Esophagus muscularis mucosa (tissue), 4 donors: ENCODE data around the gene GPC5. TPM values are rescaled to one million over a fixed set of nuclear protein-coding genes. Genes with fewer than 3 reads are reported as not detected.

Experiments
- DNase-seq: peaks from one replicate; pipeline ENCODE4 v3.0.0-alpha.2; 2017; ENCODE audit errors: extremely low spot score
- H3K27ac ChIP-seq, 4 donors: fragments of 200-600 bp; sonication (generic); replicated peaks in 1 of 4; 1 replicate in 3 of 4; 2 replicates in 1 of 4; pipeline ENCODE4 v1.5.1; 2016 to 2019; ENCODE audit warnings: mild to moderate bottlenecking in 1 of 4
- H3K27me3 ChIP-seq, 4 donors: fragments of 200-600 bp; sonication (generic); one replicate each; pipeline versions ENCODE4 v1.5.1 to v1.6.0; 2016 to 2019
- H3K36me3 ChIP-seq, 4 donors: fragments of 200-600 bp; sonication (generic); one replicate each; pipeline ENCODE4 v1.5.1; 2016 to 2019
- H3K4me1 ChIP-seq, 4 donors: fragments of 200-600 bp; sonication (generic); one replicate each; pipeline ENCODE4 v1.5.1; 2016 to 2019
- H3K4me3 ChIP-seq, 4 donors: fragments of 200-600 bp; sonication (generic); 1 replicate in 2 of 4; 2 replicates in 2 of 4; pipeline ENCODE4 v1.5.1; 2016 to 2019; ENCODE audit warnings: mild to moderate bottlenecking in 4 of 4, moderate library complexity in 1 of 4
- H3K9me3 ChIP-seq, 4 donors: fragments of 200-600 bp; sonication (generic); 1 replicate in 3 of 4; 2 replicates in 1 of 4; pipeline ENCODE4 v1.5.1; 2016 to 2019
- EP300 ChIP-seq: sonication (generic); formaldehyde crosslinking; IDR thresholded peaks from one replicate; pipeline ENCODE4 v1.6.1; 2017; ENCODE audit warnings: antibody characterized with exemption
- POLR2A ChIP-seq: fragments of 450-650 bp; IDR thresholded peaks from one replicate; pipeline ENCODE4 v1.6.1; 2017; ENCODE audit warnings: antibody characterized with exemption, moderate library complexity, mild to moderate bottlenecking, low read depth
- POLR2AphosphoS5 ChIP-seq, 2 donors: sonication (generic); formaldehyde crosslinking; IDR thresholded peaks; one replicate each; pipeline ENCODE4 v1.6.1; 2017; ENCODE audit warnings: antibody characterized with exemption in 2 of 2
- WGBS: methylation state at CpG from one replicate; pipeline ENCODE4 v1.1.5; 2018; 5-methylcytosine and 5-hydroxymethylcytosine counted together
- intact Hi-C: fragments of 100-400 bp; cut with DNase I; formaldehyde crosslinking; loops from one replicate; pipeline ENCODE4 v1.15.1; 2023
- total RNA-seq, 4 donors: library from RNA; depleted of rRNA; stranded (reverse); fragments of >200 nt; gene quantifications; one replicate each; pipeline versions ENCODE4 v1.1.0 to v1.2.1, GENCODE V29; 2016
- TF ChIP-seq, protein P1 (sequence below), 3 experiments: fragments of 200-600 bp in 2 of 3; fragments of 450-650 bp in 1 of 3; sonication (generic) in 2 of 3; IDR thresholded peaks; one replicate each; pipeline ENCODE4 v1.5.1; 2017 to 2019; ENCODE audit warnings: antibody characterized with exemption in 3 of 3, mild to moderate bottlenecking in 2 of 3, moderate library complexity in 1 of 3

The GPC5 gene
- total RNA-seq, 4 donors from 2014 or later = 0.13 to 0.42 (median 0.33) TPM; not detected in 1

DNA sequence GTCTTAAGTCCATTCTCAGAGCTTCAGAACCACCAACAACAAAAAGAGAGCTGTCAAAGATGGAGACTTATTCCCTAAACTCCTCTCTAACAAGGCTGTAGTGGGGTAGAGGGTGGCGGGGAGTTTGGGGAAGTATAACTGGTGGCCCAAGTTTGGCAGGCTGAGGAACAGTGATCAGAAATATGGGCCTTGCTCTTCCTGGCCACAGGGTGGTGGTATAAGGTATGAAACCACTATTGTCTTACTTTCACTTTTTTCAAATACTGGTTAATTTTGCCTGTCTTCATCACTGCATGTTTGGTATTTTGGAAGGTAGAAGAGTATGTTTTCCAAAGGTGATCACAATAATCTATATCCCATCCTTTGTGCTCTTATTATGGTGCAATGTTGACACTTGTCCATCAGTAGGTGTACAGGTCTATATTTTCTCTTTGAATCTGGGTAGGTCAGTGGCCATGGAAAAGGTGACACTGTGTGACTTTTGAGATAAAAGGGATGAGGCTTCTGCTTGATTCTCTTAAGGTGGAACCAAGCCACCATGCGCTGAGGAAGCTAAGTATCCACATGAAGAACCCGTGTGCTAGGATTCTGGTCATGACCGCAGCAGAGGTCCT lies 23.2 kb upstream of the GPC5 start:
- Histone ChIP-seq H3K4me1 (no peaks in the 10 kb centered on the region), H3K4me3 (no peak overlapping the region), H3K27me3 (no peaks in the 10 kb centered on the region), H3K27ac (no peak overlapping the region), H3K9me3 (no peaks in the 10 kb centered on the region), H3K36me3 (no peaks in the 10 kb centered on the region)
- WGBS = 88% methylated on average over 4 of the region's 4 CpGs
- intact Hi-C loops = no loop called here
- TF ChIP-seq POLR2A (no peak), EP300 (no peak)
- TF ChIP-seq, protein P1, sequence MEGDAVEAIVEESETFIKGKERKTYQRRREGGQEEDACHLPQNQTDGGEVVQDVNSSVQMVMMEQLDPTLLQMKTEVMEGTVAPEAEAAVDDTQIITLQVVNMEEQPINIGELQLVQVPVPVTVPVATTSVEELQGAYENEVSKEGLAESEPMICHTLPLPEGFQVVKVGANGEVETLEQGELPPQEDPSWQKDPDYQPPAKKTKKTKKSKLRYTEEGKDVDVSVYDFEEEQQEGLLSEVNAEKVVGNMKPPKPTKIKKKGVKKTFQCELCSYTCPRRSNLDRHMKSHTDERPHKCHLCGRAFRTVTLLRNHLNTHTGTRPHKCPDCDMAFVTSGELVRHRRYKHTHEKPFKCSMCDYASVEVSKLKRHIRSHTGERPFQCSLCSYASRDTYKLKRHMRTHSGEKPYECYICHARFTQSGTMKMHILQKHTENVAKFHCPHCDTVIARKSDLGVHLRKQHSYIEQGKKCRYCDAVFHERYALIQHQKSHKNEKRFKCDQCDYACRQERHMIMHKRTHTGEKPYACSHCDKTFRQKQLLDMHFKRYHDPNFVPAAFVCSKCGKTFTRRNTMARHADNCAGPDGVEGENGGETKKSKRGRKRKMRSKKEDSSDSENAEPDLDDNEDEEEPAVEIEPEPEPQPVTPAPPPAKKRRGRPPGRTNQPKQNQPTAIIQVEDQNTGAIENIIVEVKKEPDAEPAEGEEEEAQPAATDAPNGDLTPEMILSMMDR (IDR thresholded peaks at IDR 0.05) = peak in 1 of 3 experiments; percentile 23
- DNase-seq = no peak

DNA sequence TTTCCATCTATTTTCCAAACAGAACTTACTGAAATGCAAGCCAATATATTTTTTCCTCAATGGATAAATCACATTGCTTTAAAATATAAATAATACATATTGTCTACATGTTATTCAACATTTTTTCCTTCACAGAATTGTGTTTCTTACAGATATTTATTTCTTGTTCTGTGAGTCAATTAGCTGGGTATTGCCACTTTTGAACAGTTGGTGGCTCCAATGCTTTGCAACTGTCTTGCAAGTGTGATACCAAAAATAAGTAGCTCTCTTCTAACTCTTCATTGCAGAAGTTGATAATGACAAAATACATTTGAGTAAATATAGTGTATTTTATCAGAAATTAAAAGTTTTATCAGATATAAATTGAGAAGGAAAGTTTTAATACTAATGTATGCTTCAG lies 17.1 kb upstream of the GPC5 start:
- Histone ChIP-seq H3K9me3 (no peaks in the 10 kb centered on the region), H3K27ac (no peak overlapping the region), H3K27me3 (no peaks in the 10 kb centered on the region), H3K36me3 (no peaks in the 10 kb centered on the region), H3K4me3 (no peak overlapping the region), H3K4me1 (no peaks in the 10 kb centered on the region)
- DNase-seq = no peak
- TF ChIP-seq EP300 = no peak
- TF ChIP-seq, protein P1 (IDR thresholded peaks at IDR 0.05) = peak in 1 of 3 experiments; percentile 12
- intact Hi-C loops = no loop called here

DNA sequence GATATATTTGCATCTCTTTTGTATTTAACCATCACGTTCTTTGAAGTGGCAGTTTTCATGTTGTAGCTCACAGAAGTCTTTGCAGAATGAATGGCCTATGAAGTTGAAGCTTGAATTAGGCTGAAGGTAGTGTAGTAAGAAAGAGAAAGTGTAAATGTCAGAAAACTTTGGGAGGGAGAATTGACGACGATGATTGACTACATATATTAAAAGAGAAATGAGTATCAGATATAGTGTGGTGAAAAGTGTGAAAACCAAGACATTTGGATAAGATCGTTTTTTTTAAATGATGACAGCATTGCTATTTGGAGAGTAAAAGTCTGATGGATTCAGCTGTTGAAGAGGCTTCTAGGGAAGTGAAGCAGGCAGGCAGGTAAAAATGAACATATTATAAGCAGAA lies 14.6 kb upstream of the GPC5 start:
- DNase-seq = no peak
- H3K4me3 ChIP-seq = no peak overlapping the region
- 87% methylated on average over 4 of the region's 4 CpGs for WGBS
- no peaks in the 10 kb centered on the region for H3K9me3 ChIP-seq
- no peaks in the 10 kb centered on the region for H3K4me1 ChIP-seq
- TF ChIP-seq, protein P1 (IDR thresholded peaks at IDR 0.05) = no peak
- no peak for TF ChIP-seq EP300
- TF ChIP-seq POLR2A = no peak
- no peak for TF ChIP-seq POLR2AphosphoS5 (IDR thresholded peaks at IDR 0.05)
- intact Hi-C loops = no loop called here
- peaks cover 0 to 11% (median 4%) of the 10 kb centered on the region in 4 donors for H3K27me3 ChIP-seq
- no peaks in the 10 kb centered on the region for H3K36me3 ChIP-seq
- no peak overlapping the region for H3K27ac ChIP-seq

DNA sequence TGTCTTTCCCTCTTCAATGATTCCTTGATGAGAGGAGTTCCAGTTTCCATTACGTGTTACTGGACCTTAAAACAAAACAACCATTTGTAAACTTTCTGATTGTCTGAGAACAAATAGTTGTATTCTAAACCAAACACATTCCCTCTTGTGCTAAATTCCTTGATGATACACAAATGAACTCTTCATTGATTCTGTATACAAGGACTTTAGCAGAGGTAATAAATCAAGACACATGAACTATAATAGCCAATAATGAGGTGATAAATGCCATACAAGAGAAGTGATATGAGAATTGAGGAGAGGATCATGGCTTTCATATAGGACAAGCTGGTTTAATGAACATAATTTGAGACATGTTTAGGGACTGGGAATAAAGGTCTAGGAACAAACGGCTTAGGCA lies 13.5 kb upstream of the GPC5 start:
- Histone ChIP-seq H3K27ac (no peak overlapping the region), H3K4me1 (no peaks in the 10 kb centered on the region), H3K36me3 (no peaks in the 10 kb centered on the region), H3K9me3 (no peaks in the 10 kb centered on the region), H3K27me3 (peaks cover 0 to 12% (median 4%) of the 10 kb centered on the region in 4 donors), H3K4me3 (no peak overlapping the region)
- TF ChIP-seq POLR2AphosphoS5 (IDR thresholded peaks at IDR 0.05) (no peak), POLR2A (no peak), EP300 (no peak)
- TF ChIP-seq, protein P1 (IDR thresholded peaks at IDR 0.05) = no peak
- intact Hi-C loops = no loop called here
- DNase-seq = no peak
- WGBS = 71% methylated on average over 2 of the region's 2 CpGs

DNA sequence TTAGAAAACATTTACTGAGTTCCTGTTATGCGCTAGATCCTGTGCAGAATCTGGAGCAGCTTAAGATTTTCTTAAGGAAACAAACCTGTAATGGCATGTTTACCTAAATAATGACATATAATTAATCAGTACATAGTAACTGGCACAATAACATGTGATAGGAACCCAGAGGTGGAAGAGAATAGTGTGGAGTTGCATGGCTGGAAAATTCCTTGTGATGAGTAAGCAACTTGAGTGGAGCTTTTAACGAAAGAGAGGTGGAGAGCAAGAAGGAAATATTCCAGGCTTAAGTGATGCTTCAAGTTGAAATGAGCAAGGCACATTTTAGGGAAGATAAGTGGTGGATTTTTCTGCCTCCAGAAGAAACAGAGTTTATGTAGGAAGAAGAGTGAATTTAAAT lies 9.2 kb upstream of the GPC5 start:
- H3K9me3 ChIP-seq = no peaks in the 10 kb centered on the region
- WGBS = 85% methylated on average over 2 of the region's 2 CpGs
- H3K36me3 ChIP-seq = no peaks in the 10 kb centered on the region
- no peak overlapping the region for H3K4me3 ChIP-seq
- intact Hi-C loops = no loop called here
- no peaks in the 10 kb centered on the region for H3K4me1 ChIP-seq
- no peak for DNase-seq
- peaks cover 0 to 39% (median 4%) of the 10 kb centered on the region in 4 donors for H3K27me3 ChIP-seq
- TF ChIP-seq POLR2A = no peak
- H3K27ac ChIP-seq = no peak overlapping the region
